ENCODE results near the gene GTF3C6.

Gene GTF3C6

GRCh38 chr6:110980227-110980626 is 21.7 kb downstream of the GTF3C6 start:
- H3K27ac ChIP-seq, result no peak overlapping the region
- no peaks in the 10 kb centered on the region for H3K27me3 ChIP-seq
- no peak overlapping the region for H3K4me3 ChIP-seq (ENCODE audit: low read depth in 1 of 2, low read length in 1 of 2)
- H3K9me3 ChIP-seq, result no peaks in the 10 kb centered on the region
- TF ChIP-seq CTCF (IDR thresholded peaks at IDR 0.05), result no peak
- no peaks in the 10 kb centered on the region for H3K36me3 ChIP-seq
- H3K4me1 ChIP-seq (ENCODE audit: control insufficient read depth in 1 of 2, insufficient read depth in 1 of 2, low read depth in 1 of 2, low read length in 1 of 2), result peaks cover 14 to 16% of the 10 kb centered on the region in 2 experiments

GRCh38 chr6:110980648-110981047 is 22.1 kb downstream of the GTF3C6 start:
- no peak for TF ChIP-seq CTCF (IDR thresholded peaks at IDR 0.05)
- Histone ChIP-seq H3K4me1 (ENCODE audit: control insufficient read depth in 1 of 2, insufficient read depth in 1 of 2, low read depth in 1 of 2, low read length in 1 of 2) (peaks cover 14 to 16% of the 10 kb centered on the region in 2 experiments), H3K36me3 (no peaks in the 10 kb centered on the region), H3K9me3 (no peaks in the 10 kb centered on the region), H3K27me3 (no peaks in the 10 kb centered on the region), H3K27ac (no peak overlapping the region), H3K4me3 (ENCODE audit: low read depth in 1 of 2, low read length in 1 of 2) (no peak overlapping the region)

- no peak for TF ChIP-seq CTCF (IDR thresholded peaks at IDR 0.05)
- peak overlapping the region; percentile 92 for H3K27ac ChIP-seq
- no peaks in the 10 kb centered on the region for H3K9me3 ChIP-seq
- H3K4me3 ChIP-seq (ENCODE audit: low read depth in 1 of 2, low read length in 1 of 2), result peak overlapping the region; percentile 79 to 97
- peaks cover 14 to 16% of the 10 kb centered on the region in 2 experiments for H3K4me1 ChIP-seq (ENCODE audit: control insufficient read depth in 1 of 2, insufficient read depth in 1 of 2, low read depth in 1 of 2, low read length in 1 of 2)
- H3K36me3 ChIP-seq, result no peaks in the 10 kb centered on the region
- no peaks in the 10 kb centered on the region for H3K27me3 ChIP-seq
Observed at GRCh38 chr6:110981202-110981600, 22.7 kb downstream of the GTF3C6 start.

- Histone ChIP-seq H3K27ac (no peak overlapping the region), H3K36me3 (no peaks in the 10 kb centered on the region), H3K4me1 (ENCODE audit: control insufficient read depth in 1 of 2, insufficient read depth in 1 of 2, low read depth in 1 of 2, low read length in 1 of 2) (no peaks in the 10 kb centered on the region), H3K4me3 (ENCODE audit: low read depth in 1 of 2, low read length in 1 of 2) (no peak overlapping the region), H3K27me3 (no peaks in the 10 kb centered on the region), H3K9me3 (no peaks in the 10 kb centered on the region)
- no peak for TF ChIP-seq CTCF (IDR thresholded peaks at IDR 0.05)
Observed at GRCh38 chr6:110990840-110991576, 32.5 kb downstream of the GTF3C6 start.

GRCh38 chr6:110996691-110997090 is 38.2 kb downstream of the GTF3C6 start:
- Histone ChIP-seq H3K4me3 (ENCODE audit: low read depth in 1 of 2, low read length in 1 of 2) (no peak overlapping the region), H3K9me3 (no peaks in the 10 kb centered on the region), H3K27me3 (no peaks in the 10 kb centered on the region), H3K27ac (no peak overlapping the region), H3K36me3 (peaks cover 2% of the 10 kb centered on the region), H3K4me1 (ENCODE audit: control insufficient read depth in 1 of 2, insufficient read depth in 1 of 2, low read depth in 1 of 2, low read length in 1 of 2) (no peaks in the 10 kb centered on the region)
- TF ChIP-seq CTCF (IDR thresholded peaks at IDR 0.05), result no peak

Measured in neutrophil (primary cell).